Stimulated activated CD4-positive, alpha-beta T cell treated with anti-CD3 and anti-CD28 coated beads, Interleukin-2, amount 100 ng/mL, for 4 hours (primary cell): ENCODE results near the gene RAB20.
"Not testable (repeated sequence)": the region's sequence is repeated elsewhere in the genome, so short reads cannot be mapped to it uniquely, and the experiment has no call there.

ENCODE experiments used
- DNase-seq: peaks from one replicate; pipeline ENCODE4 v3.0.0-alpha.2; 2020; ENCODE audit warnings: low read depth

RAB20 gene

DNA sequence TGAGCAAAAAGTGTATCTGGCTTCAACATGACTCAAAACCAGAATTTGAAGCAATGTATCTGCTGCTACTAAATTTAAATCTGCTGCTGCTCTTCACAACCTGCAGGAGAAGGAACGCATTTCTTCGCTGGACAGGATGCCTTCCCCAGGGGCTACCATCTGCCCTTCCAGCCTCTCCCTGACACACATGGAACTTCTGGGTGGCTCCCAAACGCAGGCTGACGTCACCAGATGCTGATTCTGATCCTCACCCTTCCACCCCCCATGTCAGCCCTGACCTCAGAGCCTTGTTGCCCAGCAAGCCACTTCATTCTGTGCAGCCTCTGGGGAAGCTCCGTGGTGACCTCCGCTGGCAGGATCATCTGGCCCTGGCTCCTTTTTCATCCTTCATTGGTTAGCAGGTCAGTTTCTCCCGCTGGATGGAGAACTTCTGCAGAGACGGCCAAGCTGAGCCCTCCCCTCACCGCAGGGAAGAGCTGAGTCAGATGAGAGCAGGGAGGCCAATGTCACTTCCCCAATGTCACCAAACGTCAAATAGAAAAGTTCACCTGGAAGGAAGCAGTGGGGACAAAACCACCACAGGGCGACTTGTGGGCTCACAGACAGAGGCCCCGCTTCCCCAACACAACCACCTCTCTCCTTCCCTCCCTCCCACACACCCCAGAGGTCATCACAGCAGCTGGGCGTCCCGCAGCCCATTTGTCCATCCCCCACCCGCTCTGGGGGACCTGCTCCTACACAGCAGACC is 14.0 kb upstream of the RAB20 start:
- no peak for DNase-seq

DNA sequence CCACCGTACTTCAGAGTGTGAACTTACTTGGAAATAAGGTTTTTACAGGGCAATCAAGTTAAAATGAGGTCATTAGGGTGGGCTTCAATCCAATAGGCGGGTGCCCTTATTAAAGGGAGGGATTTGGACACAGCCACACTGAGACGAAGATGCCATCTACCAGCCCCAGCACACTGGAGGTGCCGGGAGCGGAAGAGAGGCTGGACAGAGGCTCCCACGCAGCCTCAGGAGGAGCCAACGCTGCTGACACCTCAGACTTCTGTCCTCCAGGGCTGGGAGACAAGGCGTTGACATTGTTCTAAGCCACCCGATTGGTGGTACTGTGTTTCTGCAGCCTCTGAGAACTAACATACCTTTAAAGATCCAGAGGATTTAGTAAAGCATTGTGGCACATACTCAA is 12.6 kb upstream of the RAB20 start:
- no peak for DNase-seq

DNA sequence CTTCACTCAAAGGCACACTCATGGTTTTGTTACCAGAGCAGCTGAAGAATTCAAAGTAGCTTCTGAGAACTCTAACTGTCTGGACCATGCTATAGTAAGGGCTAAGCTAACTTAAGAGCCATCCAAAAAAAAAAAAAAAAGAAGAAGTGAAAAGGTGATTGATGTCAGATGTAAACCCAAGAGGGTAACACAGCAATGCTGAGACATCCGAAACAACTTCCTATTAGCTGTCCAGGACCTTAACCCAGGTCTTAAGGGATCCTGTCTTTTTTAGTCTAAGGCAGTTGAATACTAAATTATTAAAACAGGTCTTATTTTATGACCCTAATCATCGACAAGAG is 11.2 kb upstream of the RAB20 start:
- DNase-seq = no peak

DNA sequence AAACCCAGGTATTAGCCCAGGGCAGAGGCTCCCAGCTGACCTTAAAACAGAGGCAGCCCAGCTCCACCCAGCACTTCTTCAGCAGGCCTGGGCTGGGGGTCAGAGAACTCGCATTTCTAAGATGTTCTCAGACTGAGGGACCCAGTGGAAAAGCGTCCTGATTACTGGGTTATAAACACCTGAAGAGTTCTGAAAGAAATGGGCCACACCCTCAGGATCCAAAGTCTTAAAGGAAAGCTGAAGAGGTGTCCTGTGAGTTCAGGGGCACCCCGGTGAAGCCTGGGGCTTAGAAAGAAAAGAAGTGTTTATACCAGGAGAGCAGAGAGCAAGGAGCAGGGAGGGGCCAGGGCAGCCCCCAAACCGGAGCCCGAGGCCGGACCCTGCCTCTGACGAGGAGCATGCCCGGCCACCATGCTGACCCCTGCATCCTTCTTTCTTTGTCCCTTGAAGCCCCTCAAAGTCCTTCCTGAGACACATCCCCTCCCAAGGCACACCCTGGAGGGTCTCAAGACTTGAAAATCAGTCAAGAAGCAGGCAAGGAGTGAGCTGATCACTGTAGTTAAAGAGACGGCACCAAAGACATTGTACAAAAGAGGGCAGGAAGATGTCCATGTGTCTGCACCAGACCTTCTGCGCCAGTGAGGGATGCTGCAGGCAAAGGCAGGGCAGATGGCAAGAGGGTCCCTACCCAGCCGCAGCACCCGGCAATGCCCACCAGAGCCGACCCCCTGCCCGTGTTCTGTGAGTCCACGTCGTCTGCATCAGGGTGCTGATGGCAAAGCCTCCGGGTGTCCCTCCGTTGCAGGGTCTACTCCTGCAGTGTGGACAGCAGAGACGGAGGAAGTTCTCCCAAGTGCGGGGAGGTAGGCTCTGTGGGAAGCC is 10.6 kb upstream of the RAB20 start:
- no peak for DNase-seq

DNA sequence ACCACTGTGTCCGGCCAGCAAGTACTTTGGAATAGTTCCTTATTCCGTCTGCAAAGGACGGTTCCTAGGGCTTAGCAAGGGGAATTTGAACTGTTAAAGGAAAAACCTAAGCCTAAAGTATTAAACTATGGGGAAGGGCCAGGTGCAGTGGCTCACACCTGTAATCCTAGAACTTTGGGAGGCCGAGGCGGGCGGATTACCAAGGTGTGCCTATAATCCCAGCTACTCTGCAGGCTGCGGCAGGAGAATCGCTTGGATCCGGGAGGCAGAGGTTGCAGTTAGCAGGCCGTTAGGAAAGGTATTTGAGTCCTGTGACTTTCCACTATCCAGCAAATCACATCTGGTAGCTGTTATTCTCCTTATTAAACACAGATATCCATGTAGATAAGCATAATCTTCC is 9.4 kb upstream of the RAB20 start:
- no peak for DNase-seq

DNA sequence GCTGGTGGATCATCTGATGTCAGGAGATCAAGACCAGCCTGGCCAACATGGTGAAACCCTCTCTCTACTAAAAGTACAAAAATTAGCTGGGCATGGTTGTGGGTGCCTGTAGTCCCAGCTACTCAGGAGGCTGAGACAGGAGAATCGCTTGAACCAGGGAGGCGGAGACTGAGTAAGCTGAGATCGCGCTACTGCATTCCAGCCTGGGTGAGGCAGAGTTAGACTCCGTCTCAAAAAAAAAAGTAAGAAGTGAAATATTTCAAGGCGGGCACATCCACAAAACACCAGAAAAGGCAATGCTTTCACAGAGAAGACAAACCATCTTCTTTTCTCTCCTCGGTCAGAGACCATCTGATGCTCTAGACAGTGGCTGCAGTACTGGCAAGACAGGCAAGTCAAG is 8.4 kb upstream of the RAB20 start:
- not testable (repeated sequence) for DNase-seq

DNA sequence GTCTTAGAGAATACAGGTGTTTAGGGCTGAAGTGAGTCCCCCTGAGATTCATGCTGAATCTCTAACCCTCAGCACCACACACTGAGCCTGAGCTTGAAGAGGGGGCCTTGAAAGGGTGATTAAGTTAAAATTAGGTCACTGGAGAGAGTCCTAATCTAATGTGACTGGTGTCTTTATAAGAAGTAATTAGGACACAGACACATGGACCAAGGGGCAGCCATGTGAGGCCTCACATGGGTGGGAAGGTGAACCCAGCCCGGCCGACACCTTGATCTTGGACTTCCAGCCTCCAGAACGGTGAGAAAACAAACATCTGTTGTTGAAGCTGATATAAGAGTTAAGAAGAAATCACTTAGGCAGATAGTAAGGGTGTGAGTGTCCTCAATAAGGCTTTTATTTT is 7.1 kb upstream of the RAB20 start:
- no peak for DNase-seq

DNA sequence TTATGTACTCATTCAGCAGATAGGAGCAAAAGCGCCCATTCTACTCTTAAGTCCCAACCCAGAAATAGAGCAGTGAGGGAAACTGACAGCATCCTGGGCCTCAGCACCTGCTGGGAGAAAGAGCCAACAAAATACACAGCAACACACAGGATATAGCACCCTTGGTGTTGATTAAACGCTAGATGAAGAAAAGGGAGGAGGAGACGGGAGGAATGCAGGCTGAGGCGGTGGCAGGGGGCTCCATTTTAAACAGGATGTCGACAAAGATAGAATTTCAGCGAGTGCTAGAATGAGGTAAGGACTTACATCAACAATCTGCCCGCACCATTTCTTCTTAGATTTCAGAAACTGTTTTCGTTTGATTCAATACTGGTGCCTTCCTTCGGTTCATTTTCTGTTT is 4.6 kb upstream of the RAB20 start:
- DNase-seq = no peak

DNA sequence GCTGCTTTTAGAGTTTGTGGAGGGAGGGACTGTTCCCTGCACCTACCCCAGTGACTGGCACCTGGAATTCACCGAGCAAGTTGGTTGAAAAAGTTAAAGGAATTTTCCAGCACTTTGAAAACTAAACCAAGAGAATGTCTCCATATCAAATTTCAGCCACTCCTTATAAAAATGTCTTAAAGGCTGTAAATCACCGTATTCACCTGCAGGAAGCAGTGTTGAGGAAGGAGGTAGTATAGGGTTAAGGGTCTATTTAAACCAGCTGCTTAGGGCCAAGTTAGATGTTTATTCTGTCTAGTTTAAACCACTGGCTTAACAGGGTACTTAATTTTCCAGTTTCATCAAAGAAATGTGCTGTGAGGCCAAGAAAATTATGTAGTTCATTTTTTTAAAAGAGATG is 3.8 kb upstream of the RAB20 start:
- DNase-seq = no peak

DNA sequence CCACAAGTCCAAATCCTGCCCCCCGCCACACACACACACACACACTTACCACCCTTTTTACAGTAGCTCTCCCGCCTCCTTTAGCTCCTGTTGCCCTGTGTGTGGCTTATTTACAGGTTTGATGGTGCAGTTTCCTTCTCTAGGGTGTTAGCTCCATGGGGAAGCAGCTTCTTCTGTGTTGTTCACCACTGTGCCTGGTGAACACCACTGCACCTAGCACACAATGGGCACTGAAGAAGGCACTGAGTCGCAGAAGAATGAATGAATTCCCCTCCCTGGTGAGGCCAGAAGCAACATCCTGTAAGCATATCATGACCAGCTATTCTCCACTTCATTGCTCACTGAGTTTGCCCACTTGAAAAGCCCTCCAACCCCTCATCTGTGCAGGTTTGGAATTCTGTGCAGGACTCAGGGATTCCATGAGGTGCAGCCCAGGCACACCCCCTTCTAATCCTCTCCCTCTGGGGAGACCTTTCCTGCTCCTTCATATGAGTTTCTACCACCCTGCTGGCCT is 3.0 kb upstream of the RAB20 start:
- DNase-seq = no peak

DNA sequence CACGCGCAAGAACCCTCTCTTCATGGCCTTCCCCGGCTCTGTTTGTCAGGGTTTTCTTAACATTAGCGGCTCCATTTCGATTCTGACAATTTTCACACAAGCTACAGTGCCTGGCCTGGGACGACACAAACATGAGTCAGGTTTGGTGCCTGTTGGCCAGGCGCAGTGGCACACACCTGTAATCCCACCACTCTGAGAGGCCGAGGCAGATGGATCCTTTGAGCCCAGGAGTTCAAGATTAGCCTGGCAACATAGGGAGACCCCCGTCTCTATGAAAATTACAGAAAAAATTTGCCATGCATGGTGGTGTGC is 1.9 kb upstream of the RAB20 start:
- no peak for DNase-seq

DNA sequence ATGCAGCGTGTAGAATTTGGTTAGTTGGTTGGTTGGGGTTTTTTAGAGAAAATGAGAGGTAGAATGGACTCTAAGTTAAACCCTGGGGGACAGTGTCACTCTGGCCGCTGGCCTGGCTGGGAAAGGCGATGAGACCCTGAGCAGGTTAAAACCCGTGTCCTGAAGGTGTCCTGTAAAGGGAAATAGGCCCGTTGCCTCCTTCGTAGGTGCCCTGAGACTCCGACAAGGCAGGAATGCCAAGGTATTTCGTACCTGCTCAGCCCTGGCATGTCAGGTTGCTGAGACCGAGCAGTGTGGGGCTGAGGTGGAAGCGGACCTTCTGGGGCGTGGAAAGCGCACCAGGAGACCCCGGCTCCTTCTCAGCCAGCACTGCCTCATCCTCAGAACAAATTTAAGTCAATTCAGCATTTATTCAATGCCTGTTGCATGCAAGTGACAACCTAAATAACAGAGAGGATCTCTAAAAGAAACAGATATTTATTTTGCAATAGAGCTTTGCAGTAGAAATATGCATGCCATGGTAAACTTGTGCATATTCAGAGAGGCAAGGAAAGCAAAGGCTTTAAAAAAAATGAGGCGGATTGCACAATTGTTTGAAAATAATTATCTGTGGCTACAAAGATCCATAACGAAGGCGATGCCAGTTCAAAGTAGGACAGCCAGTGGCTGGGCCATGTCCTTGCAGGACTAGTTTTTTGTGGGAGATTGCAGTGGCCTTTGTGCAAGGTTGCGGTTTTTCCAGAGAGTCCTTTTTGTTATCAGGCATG is 1.4 kb upstream of the RAB20 start:
- DNase-seq = no peak

DNA sequence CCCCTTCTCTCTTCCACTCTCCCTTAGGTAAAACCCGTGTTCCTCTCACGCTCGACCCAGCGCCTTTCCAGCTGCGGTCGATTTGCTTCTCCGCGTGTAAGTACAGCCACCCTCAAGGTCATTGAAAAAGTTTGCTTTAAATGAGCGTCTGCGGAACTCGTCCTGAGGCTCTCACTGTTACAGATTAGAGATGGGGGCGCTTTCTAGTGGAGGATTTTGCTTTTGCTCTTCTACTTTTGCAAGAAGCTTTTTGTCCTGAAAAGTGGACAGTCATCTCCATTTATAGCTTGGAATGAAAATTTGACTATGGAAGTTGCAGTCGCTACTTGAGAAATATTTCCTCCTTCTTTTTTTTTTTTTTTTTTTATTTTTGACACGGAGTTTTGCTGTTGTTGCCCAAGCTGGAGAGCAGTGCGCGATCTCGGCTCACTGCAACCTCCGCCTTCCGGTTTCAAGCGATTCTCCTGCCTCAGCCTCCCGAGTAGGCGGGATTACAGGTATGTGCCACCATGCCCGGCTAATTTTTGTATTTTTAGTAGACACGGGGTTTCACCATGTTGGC is 595 bp upstream of the RAB20 start:
- no peak for DNase-seq

DNA sequence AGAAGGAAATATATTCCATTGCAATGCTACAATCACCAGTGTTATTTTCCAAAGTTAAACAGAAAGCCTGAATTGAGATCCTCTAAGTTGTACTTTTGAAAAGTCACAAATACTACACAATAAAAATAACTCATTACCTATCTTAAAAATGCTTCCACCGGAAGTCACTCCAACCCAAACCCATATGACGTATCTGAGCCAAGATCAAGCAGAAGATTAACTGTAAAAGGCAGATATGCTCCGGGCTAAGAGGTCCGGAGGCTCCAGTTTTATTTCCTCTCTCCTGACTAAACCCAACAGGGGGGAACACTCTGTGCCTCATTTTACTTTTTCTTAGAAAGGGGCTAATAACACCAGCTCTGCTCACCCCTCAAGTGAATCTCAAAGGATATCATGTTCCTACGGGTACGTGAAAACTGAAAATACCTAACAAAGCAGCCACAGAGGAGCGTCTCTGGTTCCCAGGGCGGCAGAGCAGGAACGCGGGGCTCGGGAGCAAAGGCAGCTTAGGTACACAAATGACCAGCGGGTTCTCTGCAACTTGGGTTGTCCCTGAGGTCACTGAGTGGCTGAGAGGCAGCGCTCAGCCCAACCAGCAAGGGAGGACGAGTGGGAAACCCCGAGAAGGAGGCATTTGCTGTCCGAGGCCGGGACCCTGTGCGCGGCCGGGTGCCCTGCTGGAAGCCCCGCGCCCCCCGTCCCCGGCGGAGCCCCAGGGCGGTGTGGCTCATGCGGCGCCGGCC is 750 bp downstream of the RAB20 start:
- no peak for DNase-seq

DNA sequence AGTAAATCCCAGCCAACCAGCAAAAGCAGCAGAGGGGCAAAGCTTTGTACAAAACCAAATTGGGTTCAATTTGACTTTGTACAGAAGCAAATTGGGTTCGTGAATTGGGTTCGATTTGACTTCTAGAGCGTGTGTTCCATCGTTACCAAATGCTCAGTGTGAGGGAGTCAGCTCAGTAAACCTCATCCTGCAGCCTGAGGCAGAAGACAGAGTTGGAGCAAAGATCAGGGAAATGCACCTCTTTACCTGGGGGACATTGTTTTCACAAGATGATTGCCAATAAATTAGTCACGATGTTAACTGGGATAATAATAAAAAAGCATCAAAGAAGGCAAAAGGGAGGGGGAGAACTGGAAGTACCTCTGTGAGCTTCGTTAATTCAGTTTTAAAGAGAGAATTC is 1.5 kb downstream of the RAB20 start:
- no peak for DNase-seq

DNA sequence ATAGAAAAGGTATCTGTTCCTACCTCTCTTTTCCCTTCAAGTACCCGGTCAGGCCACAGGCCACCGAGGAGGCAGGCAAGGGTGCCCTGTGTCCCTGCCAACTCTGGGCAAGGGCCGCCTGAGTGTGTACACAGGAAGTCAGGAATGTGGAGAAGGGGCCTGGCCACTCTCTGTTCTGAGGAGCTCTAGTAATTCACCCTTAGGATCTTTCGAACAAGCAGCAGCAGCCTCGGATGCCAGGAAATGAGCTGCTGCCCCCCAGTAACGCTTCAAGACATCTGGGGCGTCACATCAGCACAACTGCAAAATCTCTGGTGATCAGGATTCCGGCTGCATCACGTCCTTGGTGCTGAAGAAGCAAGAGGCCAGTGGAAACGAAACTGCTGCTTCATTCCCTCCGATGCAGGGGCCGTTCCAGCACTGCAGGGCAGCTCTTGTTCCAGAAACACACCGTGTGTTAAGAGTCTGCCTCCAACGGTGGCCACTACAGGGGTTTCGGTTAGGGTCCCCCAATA is 2.0 kb downstream of the RAB20 start:
- DNase-seq = no peak

DNA sequence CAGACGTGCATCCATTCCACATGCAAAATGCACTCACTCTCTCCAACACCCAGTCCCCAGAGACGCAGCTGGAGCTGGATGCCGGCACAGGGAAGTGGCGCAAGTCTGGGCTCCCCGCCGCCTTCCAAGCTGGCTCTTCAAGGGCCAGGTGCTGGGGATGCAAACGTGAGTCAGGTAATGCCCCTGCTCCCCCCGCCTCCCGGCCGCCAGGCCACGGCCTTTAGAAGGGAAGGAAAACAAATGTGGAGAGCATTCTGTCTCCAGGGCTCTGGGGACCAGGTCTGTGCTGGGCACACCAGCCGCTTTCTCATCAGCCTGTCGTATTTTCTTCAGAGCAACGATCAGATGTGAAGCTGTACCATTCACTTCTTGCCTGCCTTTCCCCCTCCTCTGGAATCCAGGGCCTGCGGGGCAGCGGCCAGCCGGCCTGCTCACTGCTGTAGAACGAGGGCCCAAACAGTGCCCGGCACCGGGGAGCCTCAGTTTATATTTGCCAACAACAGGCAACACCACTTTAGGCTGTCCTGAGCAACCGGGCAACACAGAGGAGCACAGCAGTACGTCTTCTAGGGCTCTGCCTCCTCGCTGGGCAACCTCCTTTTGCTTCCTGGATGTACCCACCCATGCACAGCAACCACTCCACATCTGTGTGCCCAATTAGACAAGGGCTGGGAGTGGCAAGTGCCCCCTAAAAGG is 3.8 kb downstream of the RAB20 start:
- DNase-seq = no peak

DNA sequence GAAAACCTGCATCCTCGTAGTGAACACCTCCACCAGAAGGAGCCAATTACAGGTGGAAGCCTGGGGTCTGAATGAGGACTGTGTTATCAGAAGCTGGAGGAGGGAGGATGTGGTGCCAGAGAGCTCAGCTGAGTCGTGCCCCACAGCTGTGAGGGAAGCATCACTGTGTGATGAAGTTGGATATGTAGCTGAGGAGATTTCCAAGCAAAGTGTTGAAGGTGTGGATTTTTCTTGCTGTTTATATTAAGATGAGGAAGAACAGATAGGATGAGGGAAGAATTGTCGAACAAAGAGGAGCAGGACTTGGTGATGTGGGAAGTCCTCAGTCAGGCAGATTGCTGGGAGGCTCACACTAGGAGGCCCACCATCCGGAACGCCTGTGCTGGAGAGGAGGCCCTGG is 4.4 kb downstream of the RAB20 start:
- no peak for DNase-seq

DNA sequence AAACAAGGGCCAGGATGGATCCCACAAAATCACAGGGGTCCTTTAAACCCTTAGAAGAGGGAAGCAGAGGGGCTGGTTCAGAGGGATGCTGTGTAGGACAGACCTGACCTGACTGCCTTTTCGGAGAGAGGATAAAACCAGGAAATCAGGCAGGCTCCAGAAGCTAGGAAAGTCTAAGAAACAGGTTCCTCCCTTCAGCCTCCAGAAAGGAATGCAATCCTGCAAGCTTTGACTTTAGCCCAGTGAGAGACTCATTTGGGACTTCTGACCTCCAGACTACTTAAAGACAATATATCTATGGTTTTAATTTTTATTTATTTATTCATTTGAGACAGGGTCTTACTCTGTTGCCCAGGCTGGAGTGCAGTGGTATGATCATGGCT is 5.3 kb downstream of the RAB20 start:
- no peak for DNase-seq

DNA sequence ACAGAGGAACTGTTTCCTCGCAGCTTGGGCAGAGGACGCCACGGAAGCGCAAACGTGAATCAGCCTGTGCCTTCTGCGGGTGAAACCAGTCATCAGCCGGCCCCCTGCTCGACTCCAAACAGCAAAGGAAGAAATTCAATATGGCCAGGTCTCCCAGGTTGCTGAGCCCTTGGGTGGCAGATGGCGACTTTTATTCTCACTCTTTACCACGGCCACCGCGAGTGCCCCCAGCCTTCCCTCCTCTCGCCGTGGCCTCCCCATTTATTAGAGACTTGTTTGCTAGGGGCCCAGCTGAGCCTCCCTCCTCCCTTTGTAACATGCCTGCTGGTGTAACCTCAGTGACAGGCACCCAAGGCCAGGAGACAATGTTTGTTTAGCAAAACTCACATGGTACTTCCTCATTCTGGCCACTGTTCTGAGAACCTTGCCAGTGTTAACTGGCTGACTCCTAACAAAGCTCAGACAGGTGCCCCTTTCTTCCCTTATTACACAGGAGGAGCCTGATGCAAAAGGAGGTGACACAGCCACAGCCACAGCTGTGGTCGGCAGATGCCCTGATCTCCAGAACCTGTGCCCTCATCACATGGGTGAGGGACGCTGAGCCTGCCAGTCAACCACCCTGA is 5.8 kb downstream of the RAB20 start:
- no peak for DNase-seq

DNA sequence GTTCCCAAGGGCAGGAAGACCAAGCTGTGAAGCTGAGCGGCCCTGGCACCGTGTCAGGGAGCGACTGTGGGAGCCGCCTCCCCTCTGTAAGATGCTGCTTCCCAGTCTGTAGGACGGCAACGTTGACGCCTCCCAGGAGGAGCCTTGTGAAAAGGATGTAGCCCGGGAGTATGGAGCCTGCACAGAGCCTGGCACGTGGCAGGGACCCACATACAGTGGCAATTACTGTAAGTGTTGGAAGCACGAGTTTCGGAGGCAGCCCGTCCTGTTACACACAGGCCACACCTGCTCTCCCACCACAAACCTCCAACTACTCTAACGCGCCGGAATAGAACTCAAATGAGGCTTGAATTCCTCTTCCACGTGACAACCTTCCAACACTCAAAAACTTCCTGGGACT is 6.6 kb downstream of the RAB20 start:
- no peak for DNase-seq
